HTR-8/SVneo (cell line): ENCODE results near the gene ZNFX1.

Experiments used
- DNase-seq: peaks from one replicate; pipeline ENCODE4 v3.0.0; 2011; ENCODE audit warnings: low spot score, mixed read lengths; ENCODE audit not compliant: insufficient read length
- FAIRE-seq: peaks from 2 replicates; lab custom pipeline; 2011; peaks lifted over from hg19 to GRCh38; lab: Jason Lieb, UNC

ZNFX1 gene

GRCh38 chr20:49259799-49260198, 18.1 kb downstream of the ZNFX1 start:
- FAIRE-seq (peak; percentile 70), DNase-seq (no peak)

- FAIRE-seq, result no peak
Observed at GRCh38 chr20:49259284-49259683, 18.6 kb downstream of the ZNFX1 start.

GRCh38 chr20:49256261-49256660, 21.6 kb downstream of the ZNFX1 start:
- peak; percentile 67 for FAIRE-seq

More at GRCh38 chr20:49259284-49259683, 18.6 kb downstream of the ZNFX1 start:
- no peak for DNase-seq

GRCh38 chr20:49252556-49253350, 25.1 kb downstream of the ZNFX1 start:
- no peak for DNase-seq
- FAIRE-seq, result peak; percentile 62

More at GRCh38 chr20:49256261-49256660, 21.6 kb downstream of the ZNFX1 start:
- DNase-seq, result no peak

GRCh38 chr20:49248879-49249665, 28.8 kb downstream of the ZNFX1 start:
- DNase-seq (no peak), FAIRE-seq (peak; percentile 4)

- FAIRE-seq (no peak), DNase-seq (no peak)
Observed at GRCh38 chr20:49248301-49248700, 29.6 kb downstream of the ZNFX1 start.

GRCh38 chr20:49247792-49248191, 30.1 kb downstream of the ZNFX1 start:
- DNase-seq (no peak), FAIRE-seq (no peak)

GRCh38 chr20:49247169-49247723, 30.6 kb downstream of the ZNFX1 start:
- no peak for DNase-seq
- FAIRE-seq, result peak; percentile 84

- DNase-seq (peak; percentile 92), FAIRE-seq (peak; percentile 72)
Observed at GRCh38 chr20:49245921-49246740, 31.7 kb downstream of the ZNFX1 start.

- peak; percentile 16 for FAIRE-seq
Observed at GRCh38 chr20:49237531-49237930, 40.3 kb downstream of the ZNFX1 start.

GRCh38 chr20:49236301-49236700, 41.6 kb downstream of the ZNFX1 start:
- FAIRE-seq (peak; percentile 67), DNase-seq (no peak)

More at GRCh38 chr20:49237531-49237930, 40.3 kb downstream of the ZNFX1 start:
- DNase-seq, result no peak

GRCh38 chr20:49234831-49235230, 43.0 kb downstream of the ZNFX1 start:
- peak; percentile 33 for FAIRE-seq
- no peak for DNase-seq

- DNase-seq, result no peak
- FAIRE-seq, result no peak
Observed at GRCh38 chr20:49233226-49233625, 44.6 kb downstream of the ZNFX1 start.

- DNase-seq, result no peak
- no peak for FAIRE-seq
Observed at GRCh38 chr20:49231471-49231870, 46.4 kb downstream of the ZNFX1 start.

GRCh38 chr20:49230561-49231133, 47.2 kb downstream of the ZNFX1 start:
- DNase-seq (peak; percentile 54), FAIRE-seq (peak; percentile 91)

- DNase-seq (no peak), FAIRE-seq (no peak)
Observed at GRCh38 chr20:49230021-49230420, 47.8 kb downstream of the ZNFX1 start.

GRCh38 chr20:49229381-49229780, 48.5 kb downstream of the ZNFX1 start:
- FAIRE-seq (peak; percentile 51), DNase-seq (no peak)

- peak; percentile 66 for FAIRE-seq
- no peak for DNase-seq
Observed at GRCh38 chr20:49228676-49229075, 49.2 kb downstream of the ZNFX1 start.

GRCh38 chr20:49225896-49226295, 52.0 kb downstream of the ZNFX1 start:
- peak; percentile 42 for FAIRE-seq
- no peak for DNase-seq
